ENCODE results near the gene MCRIP1.

Gene MCRIP1

GRCh38 chr17:81833160-81833920 lies at the start of gene MCRIP1:
MCRIP1 (minus strand) TSS chr17:81833291; CDS start chr17:81824506, 8,785 bp downstream.
- DNase-seq, result peak; percentile 94

- DNase-seq, result no peak
Measured at GRCh38 chr17:81879121-81879520, 46.0 kb upstream of the MCRIP1 start.

GRCh38 chr17:81878294-81878693 lies 45.2 kb upstream of the MCRIP1 start:
- DNase-seq, result no peak

GRCh38 chr17:81877569-81877968 lies 44.5 kb upstream of the MCRIP1 start:
- no peak for DNase-seq

GRCh38 chr17:81871387-81872230 lies 38.5 kb upstream of the MCRIP1 start:
- peak; percentile 96 for DNase-seq

- DNase-seq, result no peak
Measured at GRCh38 chr17:81870981-81871386, 37.9 kb upstream of the MCRIP1 start, which contains the start of gene ARHGDIA. ARHGDIA (minus strand) TSS chr17:81871337; CDS start chr17:81869930, 1,407 bp downstream.

GRCh38 chr17:81870131-81870980 lies 37.3 kb upstream of the MCRIP1 start:
- DNase-seq, result peak; percentile 59

GRCh38 chr17:81869221-81870130 lies 36.4 kb upstream of the MCRIP1 start:
- DNase-seq, result peak; percentile 35

GRCh38 chr17:81868674-81869220 lies 35.7 kb upstream of the MCRIP1 start:
- no peak for DNase-seq

GRCh38 chr17:81867991-81868673 lies 35.0 kb upstream of the MCRIP1 start:
- no peak for DNase-seq

GRCh38 chr17:81867170-81867990 lies 34.3 kb upstream of the MCRIP1 start:
- peak; percentile 38 for DNase-seq

GRCh38 chr17:81866440-81867169 lies 33.5 kb upstream of the MCRIP1 start:
- DNase-seq, result peak; percentile 29

- DNase-seq, result peak; percentile 22
Measured at GRCh38 chr17:81865733-81866439, 32.8 kb upstream of the MCRIP1 start.

- DNase-seq, result no peak
Measured at GRCh38 chr17:81865358-81865732, 32.3 kb upstream of the MCRIP1 start.

- no peak for DNase-seq
Measured at GRCh38 chr17:81863833-81864768, 31.0 kb upstream of the MCRIP1 start.

- no peak for DNase-seq
Measured at GRCh38 chr17:81863123-81863675, 30.1 kb upstream of the MCRIP1 start.

Measured in CD4-positive, alpha-beta T cell treated with Interleukin-17A for 1 hour (primary cell).